TTC549 (cell line): ENCODE results near the gene MINDY3.

Experiments
- FAIRE-seq: peaks from 2 replicates; lab custom pipeline; 2012; peaks lifted over from hg19 to GRCh38; lab: Jason Lieb, UNC

Gene MINDY3

GRCh38 chr10:15738270-15738925, 121.9 kb downstream of the MINDY3 start:
- no peak for FAIRE-seq

- no peak for FAIRE-seq
Measured at GRCh38 chr10:15737656-15738055, 122.7 kb downstream of the MINDY3 start.

GRCh38 chr10:15735763-15736162, 124.5 kb downstream of the MINDY3 start:
- FAIRE-seq, result no peak

- no peak for FAIRE-seq
Measured at GRCh38 chr10:15730341-15730740, 130.0 kb downstream of the MINDY3 start.

- no peak for FAIRE-seq
Measured at GRCh38 chr10:15729890-15730289, 130.4 kb downstream of the MINDY3 start.
